ENCODE measurements around the gene HSD17B12. TPM values are rescaled to one million over a fixed set of nuclear protein-coding genes. Genes with fewer than 3 reads are reported as not detected.

Gene HSD17B12
- total RNA-seq, 1 experiment from 2014 or later = 48.6 TPM

- DNase-seq (ENCODE audit: low read depth) = no peak
Observed at GRCh38 chr11:43797866-43798265, 117.3 kb downstream of the HSD17B12 start.

GRCh38 chr11:43802509-43802908, 122.0 kb downstream of the HSD17B12 start:
- peak; percentile 22 for DNase-seq (ENCODE audit: low read depth)

GRCh38 chr11:43803766-43804165, 123.2 kb downstream of the HSD17B12 start:
- no peak for DNase-seq (ENCODE audit: low read depth)

- no peak for DNase-seq (ENCODE audit: low read depth)
Observed at GRCh38 chr11:43806976-43807375, 126.4 kb downstream of the HSD17B12 start.

GRCh38 chr11:43810929-43811596, 130.5 kb downstream of the HSD17B12 start:
- DNase-seq (ENCODE audit: low read depth) = no peak

DNA sequence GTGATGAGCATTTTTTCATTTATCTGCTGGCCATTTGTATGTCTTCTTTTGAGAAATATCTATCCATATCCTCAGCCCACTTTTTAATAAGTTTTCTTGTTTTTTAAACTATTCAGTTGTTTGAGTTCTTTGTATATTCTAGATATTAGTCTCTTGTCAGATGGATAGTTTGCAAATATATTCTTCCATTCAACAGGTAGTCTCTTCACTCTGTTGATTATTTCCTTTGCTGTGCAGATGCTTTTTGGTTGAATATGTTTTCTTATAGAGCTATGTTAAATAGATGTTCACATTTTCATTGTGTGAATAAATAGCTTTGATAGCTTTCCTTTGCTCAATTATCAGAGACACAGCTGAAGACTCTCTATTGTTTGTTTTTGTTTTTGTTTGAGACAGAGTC, 131.9 kb downstream of the HSD17B12 start:
- DNase-seq (ENCODE audit: low read depth) = no peak

DNA sequence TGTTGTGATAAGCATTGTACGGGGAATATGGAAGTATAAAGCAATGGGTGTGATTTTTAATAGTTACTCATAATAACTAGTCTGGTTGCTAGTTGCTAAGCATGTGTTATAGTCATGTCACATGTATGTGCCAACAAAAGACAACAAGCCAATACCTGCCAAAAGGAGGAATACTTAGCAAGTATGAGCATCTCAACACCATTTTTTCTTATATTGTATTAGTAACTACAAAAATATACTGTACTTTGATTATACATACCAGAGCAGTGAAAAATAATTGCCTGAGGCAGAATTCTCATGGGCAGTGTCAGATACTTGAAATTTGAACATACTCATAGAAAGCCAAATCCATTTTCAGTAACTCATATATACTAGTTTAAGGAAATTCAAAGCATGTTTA, 137.7 kb downstream of the HSD17B12 start:
- no peak for DNase-seq (ENCODE audit: low read depth)

DNA sequence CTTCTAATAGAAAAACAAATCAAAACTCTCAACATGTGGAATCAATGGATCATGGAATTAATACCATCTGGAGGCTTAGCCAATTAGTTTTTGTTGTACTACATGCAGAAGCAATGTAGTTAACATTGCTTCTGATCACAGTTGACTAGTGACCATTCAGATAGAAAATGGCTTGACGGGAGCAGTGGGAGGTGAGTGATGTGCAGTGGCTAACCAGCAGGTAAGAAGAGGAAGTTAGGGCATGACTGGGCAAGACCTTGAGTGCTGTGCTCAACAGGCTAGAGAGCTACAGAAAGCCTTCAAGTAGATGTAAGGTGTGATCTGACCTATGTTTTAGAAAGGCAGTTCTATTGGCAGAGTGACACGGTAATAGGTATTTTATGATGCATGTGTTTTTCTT, 139.4 kb downstream of the HSD17B12 start:
- no peak for DNase-seq (ENCODE audit: low read depth)

DNA sequence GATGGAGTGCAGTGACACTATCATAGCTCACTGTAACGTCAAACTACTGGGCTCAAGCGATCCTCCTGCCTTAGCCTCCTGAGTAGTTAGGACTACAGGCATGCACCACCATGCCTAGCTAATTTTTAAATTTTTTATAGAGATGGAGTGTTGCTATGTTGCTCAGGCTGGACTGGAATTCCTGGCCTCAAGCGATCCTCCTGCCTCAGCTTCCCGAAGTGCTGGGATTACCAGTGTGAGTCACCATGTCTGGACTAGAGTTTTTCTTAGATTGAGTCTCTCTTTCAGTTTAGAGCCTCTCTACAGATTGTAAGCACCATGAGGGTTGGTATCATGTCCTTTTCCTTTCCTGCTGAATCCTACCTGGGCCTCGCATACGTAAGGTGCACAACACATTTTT, 142.8 kb downstream of the HSD17B12 start:
- DNase-seq (ENCODE audit: low read depth) = no peak

DNA sequence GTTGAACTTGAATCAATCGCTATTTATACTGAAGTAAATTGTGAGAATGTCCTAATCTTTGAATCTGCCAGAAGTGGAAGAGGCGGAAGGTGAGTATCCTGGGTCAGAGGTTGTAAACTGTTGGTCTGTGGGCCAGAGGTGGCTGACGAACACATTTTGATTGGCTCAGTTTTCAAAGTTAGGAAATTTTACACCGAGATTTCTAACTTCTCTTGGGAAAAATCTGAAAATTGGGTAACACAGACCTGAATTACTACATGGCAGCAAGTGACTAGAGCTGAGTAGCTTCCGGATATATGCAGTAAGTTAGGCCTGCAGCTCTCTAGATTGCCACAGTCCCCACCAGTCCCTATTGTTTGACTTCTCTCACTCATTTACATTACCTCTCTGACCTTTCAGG, 143.3 kb downstream of the HSD17B12 start:
- no peak for DNase-seq (ENCODE audit: low read depth)

GRCh38 chr11:43825217-43825816, 144.8 kb downstream of the HSD17B12 start:
- peak; percentile 38 for DNase-seq (ENCODE audit: low read depth)

DNA sequence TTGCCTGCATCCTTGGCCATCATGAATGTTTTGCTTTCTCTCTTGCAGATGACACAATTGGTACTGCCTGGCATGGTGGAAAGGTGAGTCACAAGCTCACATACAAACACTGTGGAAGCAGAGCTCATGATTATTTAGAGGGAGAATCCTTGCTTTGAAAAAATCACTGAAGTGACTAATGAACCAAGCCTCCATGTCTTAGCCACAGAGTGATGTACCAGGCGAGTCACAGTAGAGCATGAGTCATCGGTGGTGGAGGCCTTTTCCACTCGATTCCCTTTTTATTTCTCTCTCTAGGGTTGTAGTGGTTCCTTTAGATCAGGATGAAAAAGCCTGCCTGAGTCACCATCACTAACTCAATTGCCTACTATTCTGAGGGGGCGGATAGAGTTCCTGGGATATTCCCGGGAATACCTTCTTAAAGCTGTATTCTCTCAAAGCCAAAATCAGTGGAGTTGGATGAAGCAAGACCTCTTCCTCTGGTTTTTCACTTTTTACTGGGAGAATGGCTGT, 150.4 kb downstream of the HSD17B12 start:
- DNase-seq (ENCODE audit: low read depth) = peak; percentile 100

DNA sequence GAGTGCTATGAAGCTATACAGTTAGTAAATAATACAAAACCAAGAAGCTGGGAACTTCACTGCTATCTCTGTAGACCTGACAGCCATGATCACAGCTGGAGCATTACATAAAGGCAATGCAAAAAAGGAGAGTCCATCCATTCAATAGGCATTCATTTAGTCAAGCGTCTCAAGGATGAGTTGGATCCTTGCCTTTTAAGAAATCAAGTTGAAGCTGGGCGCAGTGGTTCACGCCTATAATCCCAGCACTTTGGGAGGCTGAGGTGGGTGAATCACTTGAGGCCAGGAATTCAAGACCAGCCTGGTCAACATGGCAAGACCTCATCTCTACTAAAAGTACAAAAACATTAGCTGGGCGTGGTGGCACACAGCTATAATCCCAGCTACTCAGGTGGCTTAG, 152.0 kb downstream of the HSD17B12 start:
- DNase-seq (ENCODE audit: low read depth) = no peak

DNA sequence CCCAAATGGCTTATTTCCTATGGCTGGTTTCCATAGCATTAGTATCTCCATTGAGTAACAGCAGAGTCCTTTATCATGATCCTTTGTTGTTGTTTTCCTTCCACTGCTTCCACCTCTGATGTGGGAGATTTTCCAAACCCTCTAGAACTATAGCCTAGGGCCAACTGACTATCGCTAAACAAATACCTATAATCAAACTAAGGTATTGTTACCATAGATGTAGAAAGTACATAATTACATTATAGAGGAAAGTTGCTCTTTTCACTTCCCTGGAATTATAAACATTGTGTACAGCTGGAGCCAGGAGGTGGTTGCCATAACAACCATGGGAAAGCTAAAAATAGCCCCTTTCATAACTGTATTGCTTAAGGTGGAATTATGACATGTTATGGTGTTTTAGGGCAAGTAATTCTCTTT, 153.1 kb downstream of the HSD17B12 start:
- DNase-seq (ENCODE audit: low read depth) = peak; percentile 56

- no peak for DNase-seq (ENCODE audit: low read depth)
Observed at GRCh38 chr11:43834286-43834685, 153.7 kb downstream of the HSD17B12 start.

DNA sequence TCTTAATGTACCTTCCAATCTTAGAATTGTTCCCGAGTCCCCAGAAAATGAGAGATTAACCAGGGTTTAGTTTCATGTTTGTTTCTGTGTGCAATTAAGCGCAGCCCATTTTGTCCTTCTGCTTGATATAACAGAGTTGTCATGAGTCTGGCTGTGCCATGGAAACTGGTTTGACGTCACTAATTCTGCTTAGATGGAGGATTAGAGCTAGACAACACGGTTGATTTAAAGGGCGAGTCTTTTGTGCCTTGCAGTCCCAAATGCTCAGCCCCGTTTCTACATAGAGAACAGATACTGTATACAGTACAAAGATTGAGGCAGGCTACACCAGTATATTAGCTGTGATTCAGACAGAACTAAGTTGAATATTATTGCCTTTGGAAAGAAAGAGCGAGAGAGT, 154.6 kb downstream of the HSD17B12 start:
- DNase-seq (ENCODE audit: low read depth) = no peak

GRCh38 chr11:43837879-43838278, 157.3 kb downstream of the HSD17B12 start:
- no peak for DNase-seq (ENCODE audit: low read depth)

- DNase-seq (ENCODE audit: low read depth) = no peak
Observed at GRCh38 chr11:43842021-43842420, 161.5 kb downstream of the HSD17B12 start.

- DNase-seq (ENCODE audit: low read depth) = no peak
Observed at GRCh38 chr11:43845816-43846215, 165.3 kb downstream of the HSD17B12 start.

DNA sequence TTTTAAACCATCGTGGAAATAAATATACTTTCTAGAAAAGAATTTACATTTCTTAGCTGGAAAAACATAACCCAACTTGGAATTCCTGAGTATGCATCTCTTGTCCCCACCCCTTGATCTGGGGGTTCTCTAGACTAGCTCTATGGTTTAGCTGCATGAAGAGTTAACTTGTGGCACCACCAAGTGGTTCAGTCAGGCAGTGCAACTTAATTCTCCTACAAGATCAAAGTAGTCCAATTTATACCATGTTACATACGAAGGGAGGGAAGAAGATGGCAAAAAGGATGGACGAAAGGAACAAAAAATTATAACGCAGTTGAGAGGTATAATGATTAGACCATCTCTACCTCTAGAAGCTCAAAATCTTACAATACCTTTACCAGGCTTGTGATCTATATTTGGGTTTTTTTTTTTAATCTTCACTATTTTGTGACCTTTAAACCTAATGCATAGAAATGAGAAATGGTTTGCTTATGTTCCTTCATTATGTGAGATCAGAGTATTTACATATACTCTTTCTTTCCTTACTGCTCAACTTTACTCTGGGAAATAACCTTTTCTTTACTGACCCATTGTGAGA, 171.6 kb downstream of the HSD17B12 start:
- peak; percentile 69 for DNase-seq (ENCODE audit: low read depth)

- DNase-seq (ENCODE audit: low read depth) = no peak
Observed at GRCh38 chr11:43853781-43854180, 173.2 kb downstream of the HSD17B12 start.

- DNase-seq (ENCODE audit: low read depth) = no peak
Observed at GRCh38 chr11:43856993-43857392, 176.5 kb downstream of the HSD17B12 start.

GRCh38 chr11:43861141-43861540, 180.6 kb downstream of the HSD17B12 start:
- no peak for DNase-seq (ENCODE audit: low read depth)
